Tibial nerve (tissue), 4 donors: ENCODE results near the gene ZGLP1. TPM values are rescaled to one million over a fixed set of nuclear protein-coding genes. Genes with fewer than 3 reads are reported as not detected.

Source experiments
- DNase-seq, 2 donors: peaks; one replicate each; pipeline ENCODE4 v3.0.0-alpha.2; 2019; ENCODE audit warnings: low spot score in 2 of 2
- H3K27ac ChIP-seq, 4 donors: fragments of 200-600 bp; sonication (generic) in 3 of 4; one replicate each; pipeline ENCODE4 v1.5.1; 2017 to 2019; ENCODE audit warnings: mild to moderate bottlenecking in 1 of 4
- H3K27me3 ChIP-seq, 2 donors: fragments of 200-600 bp; sonication (generic) in 1 of 2; one replicate each; pipeline versions ENCODE4 v1.5.1 to v1.6.0; 2017 to 2019
- H3K36me3 ChIP-seq, 3 donors: fragments of 200-600 bp; sonication (generic); one replicate each; pipeline ENCODE4 v1.5.1; 2018 to 2019
- H3K4me1 ChIP-seq, 4 donors: fragments of 200-600 bp; sonication (generic) in 3 of 4; one replicate each; pipeline ENCODE4 v1.5.1; 2017 to 2019
- H3K4me3 ChIP-seq, 4 donors: fragments of 200-600 bp; sonication (generic) in 3 of 4; one replicate each; pipeline ENCODE4 v1.5.1; 2017 to 2019; ENCODE audit warnings: mild to moderate bottlenecking in 1 of 4, moderate library complexity in 1 of 4
- H3K9me3 ChIP-seq, 4 donors: fragments of 200-600 bp; sonication (generic) in 3 of 4; one replicate each; pipeline ENCODE4 v1.5.1; 2017 to 2019
- EP300 ChIP-seq, 2 donors: sonication (generic); formaldehyde crosslinking; IDR thresholded peaks; one replicate each; pipeline ENCODE4 v1.6.1; 2017; ENCODE audit warnings: antibody characterized with exemption in 2 of 2, mild to moderate bottlenecking in 1 of 2
- POLR2A ChIP-seq, 2 donors: fragments of 450-650 bp; IDR thresholded peaks; one replicate each; pipeline ENCODE4 v1.6.1; 2017; ENCODE audit warnings: antibody characterized with exemption in 2 of 2, mild to moderate bottlenecking in 2 of 2, moderate library complexity in 2 of 2
- WGBS, 2 donors: methylation state at CpG; one replicate each; pipeline ENCODE4 v1.1.5; 2018; 5-methylcytosine and 5-hydroxymethylcytosine counted together
- small RNA-seq: library from RNA; depleted of rRNA; stranded (forward); fragments of <200 nt; gene quantifications from one replicate; pipeline ENCODE3, GENCODE V24; 2016
- total RNA-seq, 4 donors: library from RNA; depleted of rRNA; stranded (reverse); fragments of >200 nt; gene quantifications; one replicate each; pipeline ENCODE4 v1.1.0, GENCODE V29; 2016
- TF ChIP-seq, protein P1 (sequence below), 5 experiments: fragments of 200-600 bp in 3 of 5; fragments of 450-650 bp in 2 of 5; sonication (generic) in 3 of 5; IDR thresholded peaks; one replicate each; pipeline ENCODE4 v1.5.1; 2016 to 2019; ENCODE audit warnings: antibody characterized with exemption in 5 of 5, mild to moderate bottlenecking in 3 of 5, moderate library complexity in 2 of 5

The ZGLP1 gene
- total RNA-seq, 4 donors from 2014 or later: 2.9 to 4.5 (median 3.5) TPM

DNA sequence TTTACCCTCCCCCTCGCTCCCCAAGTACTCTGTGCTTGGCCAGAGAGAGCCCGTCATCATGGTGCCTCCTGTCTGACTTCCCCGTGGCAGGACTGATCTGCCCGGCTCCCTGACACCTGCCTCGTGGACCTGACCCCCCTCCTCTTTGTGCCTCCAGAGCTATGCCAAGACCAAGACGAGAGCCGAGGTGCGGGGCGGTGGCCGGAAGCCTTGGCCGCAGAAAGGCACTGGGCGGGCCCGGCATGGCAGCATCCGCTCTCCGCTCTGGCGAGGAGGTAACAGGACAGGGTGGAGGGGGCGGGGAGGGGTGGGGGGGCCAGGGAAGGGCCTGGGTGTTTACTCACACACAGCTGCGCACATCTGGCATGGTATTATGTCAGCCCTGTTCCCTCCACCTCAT lies 53.1 kb downstream of the ZGLP1 start:
- peaks cover 2 to 64% (median 12%) of the 10 kb centered on the region in 3 donors for H3K36me3 ChIP-seq
- 82 to 88% methylated on average over 17 to 18 of the region's 18 CpGs for WGBS, 2 donors

DNA sequence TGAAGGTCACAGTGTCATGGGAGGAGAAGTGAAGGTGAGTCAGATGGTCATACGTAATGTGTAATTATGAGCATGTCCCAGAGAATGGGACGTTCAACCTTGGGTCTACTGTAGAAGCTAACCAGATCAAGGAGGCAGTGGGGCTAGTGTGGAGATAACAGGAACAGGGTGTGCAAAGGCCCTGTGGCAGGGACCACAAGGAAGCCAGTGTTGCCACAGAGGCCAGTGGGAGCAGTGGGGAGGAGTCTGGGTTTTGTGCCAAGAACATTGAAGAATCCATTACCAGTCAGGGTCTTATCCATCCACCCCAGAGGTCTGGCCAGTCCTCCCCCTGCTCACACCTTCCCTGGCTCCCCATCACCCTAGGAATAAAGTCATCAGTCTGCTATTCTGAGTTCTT lies 54.3 kb downstream of the ZGLP1 start:
- no peak for TF ChIP-seq EP300 (IDR thresholded peaks at IDR 0.05)
- TF ChIP-seq, protein P1, sequence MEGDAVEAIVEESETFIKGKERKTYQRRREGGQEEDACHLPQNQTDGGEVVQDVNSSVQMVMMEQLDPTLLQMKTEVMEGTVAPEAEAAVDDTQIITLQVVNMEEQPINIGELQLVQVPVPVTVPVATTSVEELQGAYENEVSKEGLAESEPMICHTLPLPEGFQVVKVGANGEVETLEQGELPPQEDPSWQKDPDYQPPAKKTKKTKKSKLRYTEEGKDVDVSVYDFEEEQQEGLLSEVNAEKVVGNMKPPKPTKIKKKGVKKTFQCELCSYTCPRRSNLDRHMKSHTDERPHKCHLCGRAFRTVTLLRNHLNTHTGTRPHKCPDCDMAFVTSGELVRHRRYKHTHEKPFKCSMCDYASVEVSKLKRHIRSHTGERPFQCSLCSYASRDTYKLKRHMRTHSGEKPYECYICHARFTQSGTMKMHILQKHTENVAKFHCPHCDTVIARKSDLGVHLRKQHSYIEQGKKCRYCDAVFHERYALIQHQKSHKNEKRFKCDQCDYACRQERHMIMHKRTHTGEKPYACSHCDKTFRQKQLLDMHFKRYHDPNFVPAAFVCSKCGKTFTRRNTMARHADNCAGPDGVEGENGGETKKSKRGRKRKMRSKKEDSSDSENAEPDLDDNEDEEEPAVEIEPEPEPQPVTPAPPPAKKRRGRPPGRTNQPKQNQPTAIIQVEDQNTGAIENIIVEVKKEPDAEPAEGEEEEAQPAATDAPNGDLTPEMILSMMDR (IDR thresholded peaks at IDR 0.05): no peak
- no peak for TF ChIP-seq POLR2A (IDR thresholded peaks at IDR 0.05)
- no peaks in the 10 kb centered on the region for H3K9me3 ChIP-seq
- WGBS, 2 donors: 75 to 90% methylated on average over 2 of the region's 2 CpGs
- no peak overlapping the region for H3K4me3 ChIP-seq
- no peaks in the 10 kb centered on the region for H3K27me3 ChIP-seq
- peaks cover 2 to 64% (median 12%) of the 10 kb centered on the region in 3 donors for H3K36me3 ChIP-seq
- peaks cover 0 to 31% (median 8%) of the 10 kb centered on the region in 4 donors for H3K4me1 ChIP-seq
- H3K27ac ChIP-seq: no peak overlapping the region
- DNase-seq: no peak

More for the DNA sequence above, 53.1 kb downstream of the ZGLP1 start:
- H3K9me3 ChIP-seq: no peaks in the 10 kb centered on the region
- TF ChIP-seq EP300 (IDR thresholded peaks at IDR 0.05) (no peak), POLR2A (IDR thresholded peaks at IDR 0.05) (no peak)
- TF ChIP-seq, protein P1 (IDR thresholded peaks at IDR 0.05): no peak
- DNase-seq: no peak
- peaks cover 0 to 21% (median 6%) of the 10 kb centered on the region in 4 donors for H3K4me1 ChIP-seq
- no peak overlapping the region for H3K4me3 ChIP-seq
- no peak overlapping the region for H3K27ac ChIP-seq
- no peaks in the 10 kb centered on the region for H3K27me3 ChIP-seq

Small RNA genes within 50 kb of the gene (small RNA-seq; reads per million reads assigned to genes)
- gene AC011511.1: not detected
- gene AC011511.4: not detected

Other genes starting within 250 kb of the ZGLP1 start
- gene SHFL, start 223.5 kb downstream of the ZGLP1 start, total RNA-seq: 10 to 100 TPM; 25.1 to 58.6 (median 43.4) TPM
- under 1 TPM in 3 of 4 donors, not detected in 1; 0.21 to 0.60 (median 0.22) TPM for gene ANGPTL6, start 207.1 kb downstream of the ZGLP1 start, total RNA-seq
- 10 to 100 TPM; 25.7 to 45.3 (median 35.8) TPM for gene PPAN, start 203.5 kb downstream of the ZGLP1 start, total RNA-seq
- 10 to 100 TPM in 1 of 4 donors, 1 to 10 TPM in 3; 2.1 to 19.5 (median 4.2) TPM for gene P2RY11, start 198.1 kb downstream of the ZGLP1 start, total RNA-seq
- 100 to 1,000 TPM; 263 to 326 (median 290) TPM for gene EIF3G, start 189.9 kb downstream of the ZGLP1 start, total RNA-seq
- gene DNMT1, start 114.9 kb downstream of the ZGLP1 start, total RNA-seq: 10 to 100 TPM; 48.2 to 72.9 (median 55.2) TPM
- gene S1PR2, start 78.5 kb downstream of the ZGLP1 start, total RNA-seq: 10 to 100 TPM; 11.6 to 13.3 (median 12.2) TPM
- gene MRPL4, start 57.6 kb downstream of the ZGLP1 start, total RNA-seq: 10 to 100 TPM; 37.9 to 83.1 (median 47.8) TPM
- 10 to 100 TPM; 14.7 to 50.1 (median 43.1) TPM for gene ICAM1, start 38.7 kb downstream of the ZGLP1 start, total RNA-seq
- gene ICAM4, start 22.9 kb downstream of the ZGLP1 start, total RNA-seq: 1 to 10 TPM in 1 of 4 donors, not detected in 3; 1.3 TPM
- gene ICAM5, start 19.9 kb downstream of the ZGLP1 start, total RNA-seq: 1 to 10 TPM in 2 of 4 donors, under 1 TPM in 2; 0.21 to 2.7 (median 0.93) TPM
- gene FDX2, start 6.2 kb upstream of the ZGLP1 start, total RNA-seq: 10 to 100 TPM; 10.0 to 29.1 (median 18.2) TPM
- 10 to 100 TPM; 22.2 to 34.2 (median 24.3) TPM for gene RAVER1, start 23.7 kb upstream of the ZGLP1 start, total RNA-seq
- gene ICAM3, start 29.8 kb upstream of the ZGLP1 start, total RNA-seq: 1 to 10 TPM; 3.1 to 9.8 (median 3.3) TPM
- gene TYK2, start 70.8 kb upstream of the ZGLP1 start, total RNA-seq: 100 to 1,000 TPM; 112 to 166 (median 125) TPM
- 100 to 1,000 TPM; 127 to 260 (median 155) TPM for gene CDC37, start 93.7 kb upstream of the ZGLP1 start, total RNA-seq
- gene PDE4A, start 110.7 kb upstream of the ZGLP1 start, total RNA-seq: 10 to 100 TPM in 2 of 4 donors, 1 to 10 TPM in 2; 8.7 to 12.7 (median 10.0) TPM
- gene KEAP1, start 193.5 kb upstream of the ZGLP1 start, total RNA-seq: 10 to 100 TPM; 45.4 to 52.4 (median 50.7) TPM
- gene S1PR5, start 207.6 kb upstream of the ZGLP1 start, total RNA-seq: under 1 TPM in 1 of 4 donors, not detected in 3; 0.84 TPM
- 10 to 100 TPM; 11.5 to 27.8 (median 17.8) TPM for gene ATG4D, start 234.1 kb upstream of the ZGLP1 start, total RNA-seq